Measurements from ENCODE around the gene FMO5.
"Not testable (repeated sequence)": the region's sequence is repeated elsewhere in the genome, so short reads cannot be mapped to it uniquely, and the experiment has no call there.

FMO5 gene

GRCh38 chr1:147204080-147204479, 21.1 kb downstream of the FMO5 start:
- no peak for DNase-seq

GRCh38 chr1:147202576-147202975, 22.6 kb downstream of the FMO5 start:
- DNase-seq: no peak

GRCh38 chr1:147201786-147202185, 23.4 kb downstream of the FMO5 start:
- no peak for DNase-seq

GRCh38 chr1:147201276-147201675, 23.9 kb downstream of the FMO5 start:
- no peak for DNase-seq

- DNase-seq: not testable (repeated sequence)
Observed at GRCh38 chr1:147197324-147197723, 27.8 kb downstream of the FMO5 start.

- no peak for DNase-seq
Observed at GRCh38 chr1:147189514-147189913, 35.6 kb downstream of the FMO5 start.

- no peak for DNase-seq
Observed at GRCh38 chr1:147185432-147185831, 39.7 kb downstream of the FMO5 start.

GRCh38 chr1:147177611-147178380, 47.3 kb downstream of the FMO5 start:
- peak; percentile 51 for DNase-seq

GRCh38 chr1:147172168-147173016, 52.7 kb downstream of the FMO5 start, which contains the start of gene PRKAB2:
Gene PRKAB2, minus strand, starts transcription at chr1:147172470. Its CDS starts 326 bp downstream, at chr1:147172144.
- peak; percentile 95 for DNase-seq

GRCh38 chr1:147171399-147172167, 53.6 kb downstream of the FMO5 start:
- no peak for DNase-seq

GRCh38 chr1:147169840-147170674, 55.1 kb downstream of the FMO5 start:
- no peak for DNase-seq

- DNase-seq: no peak
Observed at GRCh38 chr1:147169171-147169570, 56.0 kb downstream of the FMO5 start.

- no peak for DNase-seq
Observed at GRCh38 chr1:147168626-147169058, 56.5 kb downstream of the FMO5 start.

- no peak for DNase-seq
Observed at GRCh38 chr1:147167365-147167764, 57.8 kb downstream of the FMO5 start.

GRCh38 chr1:147163019-147163418, 62.1 kb downstream of the FMO5 start:
- no peak for DNase-seq

- DNase-seq: no peak
Observed at GRCh38 chr1:147162093-147162492, 63.0 kb downstream of the FMO5 start.

- DNase-seq: not testable (repeated sequence)
Observed at GRCh38 chr1:147157116-147157515, 68.0 kb downstream of the FMO5 start.

- DNase-seq: no peak
Observed at GRCh38 chr1:147156642-147157041, 68.5 kb downstream of the FMO5 start.

- DNase-seq: no peak
Observed at GRCh38 chr1:147152772-147153171, 72.4 kb downstream of the FMO5 start.

- no peak for DNase-seq
Observed at GRCh38 chr1:147151244-147151643, 73.9 kb downstream of the FMO5 start.

- no peak for DNase-seq
Observed at GRCh38 chr1:147142886-147143285, 82.3 kb downstream of the FMO5 start.
